MCF 10A (cell line): ENCODE results near the gene GIPC1. TPM values are rescaled to one million over a fixed set of nuclear protein-coding genes. Genes with fewer than 3 reads are reported as not detected.
A peak's percentile ranks its signal among the peaks of the same experiment; 100 is the strongest.

Source experiments
- BruUV-seq: library from RNA; stranded (reverse); fragments of 400-500 nt; replicated peaks from 2 replicates; lab custom pipeline; 2021; lab: Mats Ljungman, UMichigan
- CTCF ChIA-PET: fragments of 300-600 bp; sonication (Branson Sonifier 250); formaldehyde crosslinking; extraction: SDS; loops from one replicate; lab custom pipeline; 2021; ENCODE audit warnings: antibody characterized with exemption, inconsistent platforms; lab: Yijun Ruan, JAX
- POLR2A ChIA-PET: fragments of 300-600, 350-650 bp; sonication (Branson Sonifier 250); formaldehyde crosslinking; extraction: SDS; loops from one replicate; lab custom pipeline; 2020; ENCODE audit warnings: antibody characterized with exemption, inconsistent platforms; lab: Yijun Ruan, JAX
- DNase-seq: peaks from one replicate; pipeline ENCODE4 v3.0.0-alpha.2; 2018; ENCODE audit not compliant: unreplicated experiment
- H3K27ac Mint-ChIP-seq: one replicate; pipeline ENCODE4 v1.8.0; 2022; ENCODE audit warnings: mild to moderate bottlenecking, low read depth, mixed read lengths; ENCODE audit not compliant: unreplicated experiment
- H3K27me3 Mint-ChIP-seq: one replicate; pipeline ENCODE4 v1.8.0; 2022; ENCODE audit warnings: mixed read lengths; ENCODE audit not compliant: insufficient read depth, unreplicated experiment
- H3K36me3 Mint-ChIP-seq: one replicate; pipeline ENCODE4 v1.8.0; 2022; ENCODE audit warnings: mild to moderate bottlenecking, moderate library complexity, mixed read lengths; ENCODE audit not compliant: insufficient read depth, unreplicated experiment
- H3K4me1 Mint-ChIP-seq: one replicate; pipeline ENCODE4 v1.8.0; 2022; ENCODE audit warnings: mixed read lengths; ENCODE audit not compliant: insufficient read depth, unreplicated experiment
- H3K4me3 Mint-ChIP-seq: one replicate; pipeline ENCODE4 v1.8.0; 2022; ENCODE audit warnings: mild to moderate bottlenecking, moderate library complexity, mixed read lengths; ENCODE audit not compliant: unreplicated experiment
- H3K9me3 Mint-ChIP-seq: one replicate; pipeline ENCODE4 v1.8.0; 2022; ENCODE audit warnings: mixed read lengths; ENCODE audit not compliant: unreplicated experiment
- CTCF ChIP-seq: fragments of 200-600 bp; IDR thresholded peaks from one replicate; pipeline ENCODE4 v1.8.0; 2022; ENCODE audit warnings: antibody characterized with exemption, mild to moderate bottlenecking; ENCODE audit not compliant: unreplicated experiment
- intact Hi-C: fragments of 100-400 bp; cut with micrococcal nuclease; formaldehyde crosslinking; loops from 2 replicates; pipeline ENCODE4 v1.14.1; 2022
- total RNA-seq: library from RNA; stranded (reverse); gene quantifications from 2 replicates; pipeline ENCODE4 v1.2.3, GENCODE V29; 2022

Gene GIPC1
- total RNA-seq, 1 experiment from 2014 or later, result 108 TPM

- Mint-ChIP-seq H3K9me3 (no peaks in the 10 kb centered on the region), H3K27me3 (no peaks in the 10 kb centered on the region), H3K4me1 (no peaks in the 10 kb centered on the region), H3K36me3 (peaks cover 12% of the 10 kb centered on the region), H3K4me3 (peak overlapping the region; percentile 33), H3K27ac (no peak overlapping the region)
- peak; percentile 93 for DNase-seq
- intact Hi-C loops, result no loop called here
- ChIA-PET POLR2A (interaction anchor here (0.6 to 2.2 kb wide), 4 partner anchors 16 to 30 kb away, joined by 3 to 12 read pairs (median 3); partner anchors contain the start of gene DNAJB1), CTCF (interaction anchor here (0.6 to 3.3 kb wide), 3 partner anchors 14 to 1667 kb away, joined by 3 to 20 read pairs (median 3); no protein-coding TSS in a partner anchor)
- no TSS peak for BruUV-seq
- TF ChIP-seq CTCF, result no peak
These were observed 41.2 kb upstream of the GIPC1 start for GRCh38 chr19:14536926-14537692.

- Mint-ChIP-seq H3K4me1 (peaks cover 6% of the 10 kb centered on the region), H3K9me3 (no peaks in the 10 kb centered on the region), H3K36me3 (peaks cover 11% of the 10 kb centered on the region), H3K4me3 (no peak overlapping the region), H3K27me3 (no peaks in the 10 kb centered on the region), H3K27ac (no peak overlapping the region)
- DNase-seq, result no peak
- no TSS peak for BruUV-seq
- POLR2A ChIA-PET, result interaction anchor here (0.7 to 2.1 kb wide), 2 partner anchors 15 to 292 kb away, joined by 3 to 11 read pairs; partner anchors contain the start of gene DNAJB1
- intact Hi-C loops, result no loop called here
- TF ChIP-seq CTCF, result no peak
- CTCF ChIA-PET, result interaction anchor here (0.6 to 1.3 kb wide), 3 partner anchors 40 to 185 kb away, joined by 4 to 5 read pairs (median 4); no protein-coding TSS in a partner anchor
These were observed 37.5 kb upstream of the GIPC1 start for GRCh38 chr19:14533450-14533849.

GRCh38 chr19:14530506-14530905, 34.6 kb upstream of the GIPC1 start:
- DNase-seq, result no peak
- peak overlapping the region; percentile 93 for H3K4me3 Mint-ChIP-seq
- peaks cover 11% of the 10 kb centered on the region for H3K36me3 Mint-ChIP-seq
- H3K4me1 Mint-ChIP-seq, result peaks cover 24% of the 10 kb centered on the region
- BruUV-seq, result no TSS peak
- peak overlapping the region; percentile 39 for H3K27ac Mint-ChIP-seq
- intact Hi-C loops, result no loop called here
- no peak for TF ChIP-seq CTCF
- ChIA-PET CTCF (interaction anchor here (0.5 to 1.4 kb wide), 3 partner anchors 26 to 189 kb away, joined by 3 read pairs; no protein-coding TSS in a partner anchor), POLR2A (interaction anchor here (0.6 to 7.2 kb wide), 6 partner anchors 13 to 25 kb away, joined by 3 to 148 read pairs (median 8); partner anchors contain the start of gene DNAJB1)
- H3K27me3 Mint-ChIP-seq, result no peaks in the 10 kb centered on the region
- H3K9me3 Mint-ChIP-seq, result no peaks in the 10 kb centered on the region

GRCh38 chr19:14530005-14530348, 34.0 kb upstream of the GIPC1 start:
- H3K27ac Mint-ChIP-seq, result no peak overlapping the region
- CTCF ChIA-PET, result interaction anchor here (1.4 kb wide), 1 partner anchor 27 kb away, joined by 3 read pairs; no protein-coding TSS in a partner anchor

More at GRCh38 chr19:14530005-14530348, 34.0 kb upstream of the GIPC1 start:
- no peak for DNase-seq
- POLR2A ChIA-PET, result interaction anchor here (0.8 to 7.2 kb wide), 8 partner anchors 9 to 149 kb away, joined by 3 to 148 read pairs (median 8); partner anchors contain the start of genes ADGRE5 and DNAJB1
- Mint-ChIP-seq H3K4me1 (peaks cover 27% of the 10 kb centered on the region), H3K4me3 (peak overlapping the region; percentile 93), H3K9me3 (no peaks in the 10 kb centered on the region), H3K27me3 (no peaks in the 10 kb centered on the region), H3K36me3 (peaks cover 11% of the 10 kb centered on the region)
- no TSS peak for BruUV-seq
- intact Hi-C loops, result no loop called here
- no peak for TF ChIP-seq CTCF
